Right forelimb (tissue), 1 donor: ENCODE results near the gene FHL2.
"Not testable (repeated sequence)": the region's sequence is repeated elsewhere in the genome, so short reads cannot be mapped to it uniquely, and the experiment has no call there.

ENCODE experiments used
- DNase-seq: peaks from one replicate; pipeline ENCODE4 v3.0.0-alpha.2; 2018

Gene FHL2

DNA sequence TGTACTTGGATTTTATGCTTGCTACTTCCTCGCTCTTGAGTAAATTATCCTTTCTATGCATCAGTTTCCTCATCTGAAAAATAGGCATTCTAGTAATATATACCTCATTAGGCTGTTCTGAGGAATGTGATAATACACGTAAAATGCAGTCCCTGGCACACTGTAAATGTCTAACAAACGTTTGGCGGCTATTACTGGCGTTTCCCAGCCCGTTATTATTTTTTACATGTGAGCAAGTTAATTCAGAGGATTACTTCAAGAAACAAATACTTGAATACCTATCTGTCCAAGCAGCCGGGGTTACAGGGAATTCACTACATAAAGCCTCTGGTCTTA is 62.1 kb downstream of the FHL2 start:
- no peak for DNase-seq

DNA sequence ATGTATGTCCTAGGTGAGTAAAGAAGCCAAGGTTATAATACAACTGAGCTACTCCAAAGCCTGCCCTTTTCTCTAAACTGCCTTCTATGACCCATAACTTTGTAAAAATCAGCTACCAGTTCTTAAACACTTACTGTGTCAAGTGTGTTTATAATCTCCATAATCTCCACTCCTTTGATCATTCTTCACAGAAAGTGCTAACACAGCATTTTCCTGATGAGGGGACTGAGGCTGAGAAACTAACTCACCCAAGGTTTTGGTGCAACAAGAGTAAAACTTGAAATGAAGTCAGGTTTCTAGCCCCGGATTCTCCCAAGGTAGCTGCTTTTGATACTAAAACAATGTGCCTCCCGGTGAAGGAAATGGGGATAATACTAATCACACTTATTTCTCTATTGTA is 63.4 kb downstream of the FHL2 start:
- no peak for DNase-seq

DNA sequence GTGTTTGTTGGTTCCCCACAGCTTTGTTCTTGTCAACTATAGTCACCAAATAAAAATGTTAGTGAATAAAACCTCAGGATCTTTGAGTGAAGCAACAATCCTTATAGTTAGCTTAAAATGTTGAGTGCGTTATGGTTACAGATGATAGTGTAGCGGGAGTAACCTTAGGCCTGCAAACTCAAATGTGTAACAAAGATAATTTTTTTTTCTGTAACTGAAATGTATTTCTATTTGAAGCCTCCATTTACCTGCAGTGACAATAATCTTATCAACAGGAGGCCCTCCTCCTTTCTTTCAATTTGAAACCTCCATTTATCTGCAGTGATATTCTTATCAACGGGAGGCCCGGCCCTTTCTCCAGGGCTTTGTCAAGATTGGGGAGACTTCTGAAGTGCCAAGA is 64.6 kb downstream of the FHL2 start:
- DNase-seq: no peak

DNA sequence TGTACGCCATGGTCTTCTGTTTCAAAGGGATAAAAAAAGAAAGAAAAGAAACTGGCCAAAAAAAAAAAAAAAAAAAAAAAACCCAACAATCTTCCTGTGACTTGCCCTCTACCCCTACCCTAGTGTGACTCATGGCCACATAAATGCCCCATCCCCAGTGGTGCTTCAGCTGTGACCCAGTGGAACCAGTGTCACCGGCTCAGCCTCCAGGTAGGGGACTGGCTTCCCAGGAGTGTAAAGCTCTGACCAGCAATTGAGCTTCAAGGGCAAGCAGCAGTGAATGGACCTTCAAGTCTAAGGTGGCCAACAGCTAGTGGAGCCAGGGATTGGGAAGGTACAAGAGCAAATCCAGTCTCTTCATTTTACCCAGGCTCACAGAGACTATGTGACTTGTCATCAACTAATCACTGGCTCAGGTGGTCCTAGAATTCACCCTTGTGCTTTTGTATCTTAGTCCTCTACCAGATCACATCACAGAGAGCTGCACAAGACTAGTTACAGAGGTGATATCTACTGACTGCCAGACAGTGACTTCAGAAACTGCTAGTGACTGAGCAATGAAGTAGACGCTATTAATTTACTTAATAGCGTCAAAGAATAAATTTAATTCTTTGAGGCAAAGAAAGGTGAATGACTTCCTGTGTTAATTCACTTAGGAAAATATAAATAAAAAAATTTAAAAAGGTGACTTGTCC is 68.0 kb downstream of the FHL2 start:
- no peak for DNase-seq

DNA sequence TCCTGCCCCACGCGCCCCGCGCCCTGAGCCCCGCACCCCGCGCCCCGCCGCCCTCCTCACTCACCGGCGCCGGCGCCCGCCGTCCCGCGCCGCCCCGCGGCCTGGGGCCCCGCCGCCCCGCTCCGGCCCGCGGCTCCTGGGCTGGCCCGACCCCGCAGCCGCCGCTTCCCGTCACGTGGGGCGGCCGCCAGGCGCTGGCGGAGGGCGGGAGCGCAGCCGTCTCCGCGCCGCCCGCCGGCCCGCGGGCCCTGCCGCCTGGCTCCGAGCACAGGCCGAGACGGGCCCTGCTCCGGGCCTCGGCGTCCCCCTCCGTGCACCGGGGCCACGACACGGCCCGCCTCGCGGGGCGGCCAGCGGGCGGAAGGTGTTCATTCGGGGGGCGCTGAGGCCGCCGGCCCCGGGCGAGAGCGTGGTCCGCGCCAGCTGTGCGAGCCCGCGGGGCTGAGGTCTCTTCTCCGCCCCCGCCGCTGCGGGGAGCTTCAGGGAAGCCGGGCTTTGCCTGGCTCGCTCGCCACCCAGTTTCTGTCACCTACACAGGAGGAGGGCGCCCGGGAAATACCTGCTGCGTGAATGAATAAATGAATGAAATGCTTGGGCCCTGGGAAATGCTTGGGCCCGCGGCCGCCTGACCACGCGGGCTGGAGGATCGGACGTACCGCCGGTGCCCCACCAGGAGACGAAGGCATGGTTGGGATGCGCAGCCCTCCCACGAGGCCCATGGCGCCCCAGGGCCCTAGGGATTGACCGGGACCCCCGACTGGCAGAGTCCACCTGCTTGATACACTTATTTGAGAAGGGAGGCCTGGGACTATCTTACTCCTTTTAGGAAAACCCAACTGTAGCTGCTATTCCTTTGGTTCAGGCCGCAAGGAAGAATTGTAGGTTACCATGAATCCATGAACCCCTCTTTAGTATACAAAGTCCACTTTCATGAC is 69.0 kb downstream of the FHL2 start, which contains the start of gene TGFBRAP1:
TGFBRAP1 (minus strand) TSS at position 175 of the 935 bp plus-strand sequence. CDS start 21,434 bp downstream, outside the sequence.
- DNase-seq: peak; percentile 75

DNA sequence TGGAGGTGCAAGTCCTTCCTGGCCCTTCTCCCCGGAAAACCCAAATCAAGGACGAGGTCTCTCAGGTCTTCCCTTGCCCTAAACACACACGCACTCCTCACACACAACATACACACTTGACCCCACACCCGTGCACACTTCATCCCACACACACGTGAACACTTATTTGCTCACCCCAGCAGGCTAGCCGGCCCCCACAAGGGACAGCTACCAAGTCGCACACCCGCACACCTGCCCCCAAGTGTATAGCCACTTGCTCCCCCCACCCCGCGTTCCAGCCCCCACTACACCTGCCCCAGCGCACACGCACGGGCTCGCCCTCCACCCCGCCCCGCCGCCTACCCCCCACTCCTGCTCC is 69.7 kb downstream of the FHL2 start:
- peak; percentile 51 for DNase-seq

DNA sequence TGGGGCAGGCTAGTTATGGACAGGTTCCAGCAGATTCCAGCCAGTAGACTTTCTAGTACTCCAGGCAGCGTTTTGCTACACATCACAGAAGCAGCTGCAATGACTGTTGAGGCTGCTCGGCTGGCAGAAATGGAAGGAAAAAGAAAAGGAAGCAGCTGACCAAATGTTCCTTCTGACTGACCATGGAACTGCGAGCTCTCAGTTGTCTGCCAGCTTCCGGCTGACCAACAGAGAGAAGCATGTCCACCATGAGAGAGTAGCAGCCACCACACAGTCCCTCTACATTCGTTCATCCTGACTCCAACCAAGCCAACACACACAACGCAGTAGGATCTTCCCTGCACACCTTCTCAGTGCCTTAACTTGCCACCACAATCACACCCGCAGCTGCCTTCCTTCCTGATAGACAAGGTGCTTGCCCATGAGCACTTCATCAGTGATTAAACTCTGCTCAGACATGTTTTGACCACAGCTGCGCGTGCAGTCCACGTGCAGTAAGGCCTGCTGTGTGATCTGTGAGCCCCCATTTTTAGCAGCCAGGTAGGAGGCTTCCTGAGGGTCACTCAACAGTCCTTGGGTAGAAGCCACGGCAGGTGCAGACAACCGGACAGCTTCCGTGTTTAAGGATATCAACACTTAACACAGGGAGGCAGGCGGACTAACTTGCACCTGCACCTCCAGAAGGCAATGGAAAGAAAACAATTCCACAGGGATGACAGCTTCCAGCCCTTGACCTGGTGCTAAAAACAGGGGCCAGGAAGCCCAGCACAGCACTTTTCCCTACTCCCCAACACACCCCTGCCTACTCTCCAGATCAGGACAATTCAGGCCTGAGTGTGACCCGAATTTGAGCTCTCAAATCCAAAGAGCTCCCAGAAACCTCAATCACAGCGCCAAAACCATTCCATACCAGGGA is 70.3 kb downstream of the FHL2 start:
- no peak for DNase-seq

DNA sequence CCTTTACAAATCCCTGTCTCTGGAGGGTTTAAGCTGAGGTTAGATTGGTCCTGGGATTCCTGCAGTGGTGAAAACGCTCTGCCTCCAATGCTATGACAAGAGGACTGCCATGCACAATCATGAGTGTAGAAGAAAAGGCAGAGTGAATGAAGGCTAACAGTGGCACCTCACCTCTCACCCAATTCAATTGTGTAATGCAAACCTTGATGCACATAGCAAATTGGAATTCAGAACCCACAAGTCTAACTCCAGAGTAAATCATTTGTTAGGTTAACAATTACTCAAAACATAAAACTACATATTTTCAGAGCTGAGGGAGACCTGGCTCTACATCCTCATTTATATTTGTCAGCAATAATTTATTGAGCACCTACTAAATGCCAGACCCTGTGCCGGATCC is 71.2 kb downstream of the FHL2 start:
- no peak for DNase-seq

DNA sequence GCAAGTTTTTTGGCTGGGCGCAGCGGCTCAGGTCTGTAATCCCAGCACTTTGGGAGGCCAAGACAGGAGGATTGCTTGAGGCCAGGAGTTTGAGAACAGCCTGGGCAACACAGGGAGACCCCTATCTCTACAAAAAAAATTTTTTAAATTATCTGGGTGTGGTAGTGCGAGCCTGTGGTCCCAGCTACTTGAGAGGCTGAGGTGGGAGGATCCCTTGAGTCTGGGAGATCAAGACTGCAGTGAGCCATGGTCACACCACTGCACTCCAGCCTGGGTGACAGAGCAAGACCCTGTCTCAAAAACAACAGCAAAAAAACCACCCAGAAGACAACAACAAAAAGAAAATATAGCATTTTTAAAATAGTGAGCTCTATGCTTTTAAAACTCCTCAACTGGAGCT is 71.6 kb downstream of the FHL2 start:
- DNase-seq: not testable (repeated sequence)

DNA sequence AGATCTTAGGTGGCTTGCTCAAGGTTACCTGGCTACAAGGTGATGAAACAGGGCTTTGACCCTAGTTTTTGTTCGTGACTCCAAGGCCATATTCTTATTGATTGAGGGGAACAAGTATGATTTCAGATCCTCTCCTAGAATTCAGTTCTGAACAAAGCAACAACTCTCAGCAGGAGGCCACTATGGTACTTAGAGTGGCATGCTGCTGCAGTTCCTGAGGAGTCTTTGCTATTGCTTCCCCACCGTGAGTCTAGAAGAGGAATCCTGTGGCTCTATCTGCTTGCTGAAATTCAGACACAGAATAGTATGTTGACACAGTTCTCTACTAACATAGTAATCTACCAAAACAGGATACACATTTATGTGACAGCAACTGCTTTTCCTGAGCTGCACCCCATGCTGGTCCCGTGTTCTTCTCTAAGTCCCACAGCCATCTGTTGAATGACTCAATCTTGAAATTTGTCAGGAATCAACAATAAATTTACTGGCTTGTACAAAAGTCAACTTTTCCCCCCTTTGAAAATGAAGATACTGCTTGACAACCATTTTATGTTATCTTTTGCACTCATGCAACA is 73.4 kb downstream of the FHL2 start:
- DNase-seq: no peak

DNA sequence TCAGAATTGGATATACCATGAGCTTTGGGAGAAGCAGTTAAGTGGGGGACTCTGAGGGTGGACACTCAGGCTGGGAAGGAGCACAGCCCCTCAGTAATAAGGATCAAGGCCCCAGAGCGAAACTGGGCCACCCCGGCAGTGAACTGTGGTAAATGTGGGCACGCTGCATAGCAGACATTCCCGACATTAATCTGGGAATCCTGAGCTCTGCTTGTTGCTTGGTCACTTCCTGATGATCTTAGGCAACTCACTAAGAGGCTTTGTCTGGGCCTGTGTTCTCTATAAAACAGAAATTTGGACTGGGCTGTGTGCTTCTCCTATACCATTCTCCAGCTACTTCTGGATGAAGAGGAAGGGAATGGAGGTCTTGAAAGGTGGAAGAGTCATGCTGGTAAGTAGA is 74.1 kb downstream of the FHL2 start:
- DNase-seq: no peak

DNA sequence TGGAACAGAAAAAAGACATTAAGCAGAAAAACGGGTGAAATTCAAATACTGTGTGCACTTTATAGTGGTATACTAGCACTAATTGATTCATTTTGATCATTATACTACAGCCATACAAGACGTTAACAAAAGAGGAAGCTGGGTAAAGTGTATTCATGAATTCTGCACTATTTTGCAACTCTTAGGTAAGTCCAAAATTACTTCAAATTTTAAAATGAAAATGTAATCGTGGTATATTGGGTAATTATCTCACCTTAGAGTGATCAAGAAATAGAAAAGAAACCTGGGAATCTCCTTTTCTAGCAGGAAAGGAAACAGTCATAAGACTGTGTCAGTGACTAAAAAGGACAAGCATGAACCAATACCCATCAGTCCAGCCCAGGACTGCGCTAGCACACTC is 74.8 kb downstream of the FHL2 start:
- no peak for DNase-seq

DNA sequence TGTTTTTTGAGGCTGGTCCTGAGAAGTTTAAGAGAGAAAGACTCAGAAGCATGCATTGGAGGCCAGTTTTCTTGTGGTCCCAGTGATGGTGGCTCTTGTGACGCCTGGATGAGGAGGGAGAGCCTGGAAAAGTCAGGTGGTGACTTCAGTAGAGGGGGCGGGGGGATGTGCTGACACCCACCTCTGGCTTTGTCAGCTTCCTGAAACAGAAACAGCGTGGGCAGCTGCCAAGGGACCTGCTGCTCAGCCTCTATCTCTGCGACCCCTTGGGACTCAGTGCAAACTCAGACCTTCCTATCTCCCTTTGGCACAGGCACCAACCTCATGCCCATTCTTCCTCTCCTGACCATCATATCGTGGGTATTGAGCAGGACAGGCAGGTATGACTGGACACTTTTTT is 75.7 kb downstream of the FHL2 start:
- no peak for DNase-seq

DNA sequence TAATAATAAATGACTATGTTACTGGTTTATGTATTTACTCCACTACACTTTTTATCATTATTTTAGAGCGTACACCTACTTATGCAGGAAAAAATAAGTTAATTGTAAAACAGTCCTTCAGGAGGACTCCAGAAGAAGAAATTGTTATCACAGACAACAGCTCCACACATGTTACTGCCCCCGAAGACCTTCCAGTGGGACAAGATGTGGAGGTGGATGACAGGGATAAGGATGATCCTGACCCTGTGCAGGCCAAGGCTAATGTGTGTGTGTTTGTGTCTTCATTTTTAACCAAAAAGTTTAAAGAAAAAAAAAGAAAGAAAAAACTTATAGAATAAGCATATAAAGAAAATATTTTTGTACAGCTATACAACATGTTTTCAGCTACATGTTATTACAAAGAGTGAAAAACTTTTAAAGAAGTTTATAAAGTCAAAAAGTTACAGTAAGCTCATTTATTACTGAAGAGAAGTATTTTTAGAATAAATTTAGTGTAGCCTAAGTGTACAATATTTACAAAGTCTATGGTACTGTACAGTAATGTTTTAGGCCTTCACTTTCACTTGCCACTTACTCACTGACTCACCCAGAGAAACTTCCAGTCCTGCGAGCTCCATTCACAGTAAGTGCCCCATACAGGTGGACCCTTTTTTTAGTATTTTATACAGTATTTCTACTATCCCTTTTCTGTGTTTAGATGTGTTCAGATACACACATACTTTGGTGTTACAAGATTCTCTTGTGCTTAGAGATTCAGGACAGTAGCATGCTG is 76.8 kb downstream of the FHL2 start:
- DNase-seq: no peak

DNA sequence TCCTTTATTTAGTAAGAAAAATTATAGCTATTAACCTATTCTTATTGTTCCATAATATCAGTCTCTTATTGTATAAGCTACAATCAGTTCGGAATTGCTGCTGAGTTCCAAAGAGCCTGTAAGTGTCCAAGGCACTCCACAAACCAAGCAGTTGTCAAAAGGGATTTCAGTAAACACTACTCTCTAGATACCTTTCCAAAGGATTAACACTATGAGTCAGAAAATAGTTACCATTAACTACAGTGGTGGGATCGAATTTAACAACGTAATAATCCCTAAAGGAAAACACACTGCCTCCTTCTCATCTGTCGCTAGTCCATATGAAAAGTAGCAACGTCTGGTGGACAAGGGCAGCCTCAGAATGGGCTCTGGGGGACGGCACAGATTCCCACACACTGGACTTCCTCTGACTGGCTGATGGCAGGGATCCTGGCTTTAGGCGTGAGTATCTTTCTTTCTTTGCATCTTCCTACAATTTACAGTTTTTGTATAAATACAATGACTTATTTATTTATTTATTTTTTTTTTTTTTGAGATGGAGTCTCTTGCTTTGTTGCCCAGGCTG is 78.1 kb downstream of the FHL2 start:
- DNase-seq: no peak

DNA sequence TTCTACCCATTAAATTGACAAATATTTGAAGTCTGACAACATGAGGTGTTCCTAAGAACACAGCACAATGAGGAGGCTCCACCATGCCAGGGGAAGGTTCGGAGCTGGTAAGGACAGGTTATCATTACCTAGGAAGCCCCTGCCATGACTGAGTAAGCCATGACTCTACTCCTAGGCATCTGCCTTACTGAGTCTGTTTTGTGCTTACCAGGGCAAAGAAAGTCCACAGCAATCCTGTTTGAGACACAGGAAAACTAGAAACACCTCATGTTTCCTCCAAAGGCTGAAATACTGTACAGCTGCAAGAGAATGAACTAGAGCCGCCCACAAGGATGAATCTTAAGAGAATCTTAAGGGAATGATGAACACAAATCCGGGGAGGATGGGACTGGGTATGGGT is 80.9 kb downstream of the FHL2 start:
- no peak for DNase-seq

DNA sequence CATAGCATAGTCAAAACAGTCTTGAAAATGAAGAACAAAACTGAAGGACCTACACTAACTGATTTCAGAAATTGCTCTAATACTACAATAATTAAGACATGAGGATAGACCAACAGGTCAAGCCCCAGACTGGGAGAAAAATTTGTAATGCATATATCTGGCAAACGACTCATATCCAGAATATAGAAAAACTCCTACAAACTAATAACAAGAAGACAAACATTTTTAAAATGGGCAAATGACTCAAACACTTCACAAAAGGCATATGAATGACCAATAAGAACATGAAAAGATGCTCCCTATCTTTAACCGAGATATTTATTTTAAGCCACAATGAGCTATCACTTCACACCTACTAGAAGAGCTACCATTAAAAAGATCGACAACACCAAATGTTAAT is 83.5 kb downstream of the FHL2 start:
- no peak for DNase-seq

DNA sequence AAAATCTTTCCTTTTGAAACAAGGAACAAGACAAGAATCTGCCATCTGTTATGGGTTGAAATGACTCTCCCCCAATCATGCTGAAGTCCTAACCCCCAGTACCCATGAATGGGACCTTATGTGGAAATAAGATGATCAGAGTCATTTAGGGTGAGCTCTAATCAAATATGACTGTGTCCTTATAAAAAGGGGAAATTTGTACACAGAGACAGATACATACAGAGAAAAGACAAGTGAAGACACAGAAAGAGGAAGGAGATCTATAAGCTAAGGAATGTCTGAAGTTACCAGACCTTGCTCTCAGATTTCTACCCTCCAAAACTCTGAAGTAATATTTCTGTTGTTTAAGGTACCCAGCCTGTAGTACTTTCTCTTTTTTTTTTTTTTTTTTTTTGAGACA is 85.0 kb downstream of the FHL2 start:
- DNase-seq: no peak
